AML-193 (cell line): ENCODE results near the gene COL5A3.
"Not testable (repeated sequence)": the region's sequence is repeated elsewhere in the genome, so short reads cannot be mapped to it uniquely, and the experiment has no call there.

ENCODE experiments used
- DNase-seq, 2 experiments: peaks; one replicate each; lab custom pipeline; 2025; lab: John Stamatoyannopoulos, UW

The COL5A3 gene

GRCh38 chr19:9937001-9937411 is 73.3 kb downstream of the COL5A3 start:
- DNase-seq: no peak

- DNase-seq: no peak
Measured at GRCh38 chr19:9936326-9937000, 73.8 kb downstream of the COL5A3 start, which contains the start of gene OLFM2. Gene OLFM2 (minus strand): TSS chr19:9936515. CDS start chr19:9936366, 149 bp downstream.

- DNase-seq: no peak
Measured at GRCh38 chr19:9935506-9936325, 74.6 kb downstream of the COL5A3 start.

- DNase-seq: peak; percentile 1 to 5
Measured at GRCh38 chr19:9934132-9934950, 76.0 kb downstream of the COL5A3 start.

GRCh38 chr19:9932835-9933234 is 77.5 kb downstream of the COL5A3 start:
- DNase-seq: no peak

GRCh38 chr19:9931629-9932028 is 78.7 kb downstream of the COL5A3 start:
- DNase-seq: no peak

- no peak for DNase-seq
Measured at GRCh38 chr19:9923440-9923839, 86.9 kb downstream of the COL5A3 start.

- not testable (repeated sequence) for DNase-seq
Measured at GRCh38 chr19:9922782-9923379, 87.4 kb downstream of the COL5A3 start.

GRCh38 chr19:9917321-9917720 is 93.0 kb downstream of the COL5A3 start:
- DNase-seq: peak in 1 of 2 experiments; percentile 19

- no peak for DNase-seq
Measured at GRCh38 chr19:9916719-9917118, 93.6 kb downstream of the COL5A3 start.

GRCh38 chr19:9914315-9915207 is 95.7 kb downstream of the COL5A3 start:
- peak; percentile 71 to 77 for DNase-seq

- DNase-seq: no peak
Measured at GRCh38 chr19:9914001-9914314, 96.3 kb downstream of the COL5A3 start.

GRCh38 chr19:9913237-9914000 is 96.9 kb downstream of the COL5A3 start:
- DNase-seq: no peak

- no peak for DNase-seq
Measured at GRCh38 chr19:9912551-9913236, 97.6 kb downstream of the COL5A3 start.

GRCh38 chr19:9911524-9912185 is 98.6 kb downstream of the COL5A3 start:
- DNase-seq: no peak

GRCh38 chr19:9910625-9911024 is 99.7 kb downstream of the COL5A3 start:
- DNase-seq: no peak
